Endodermal cell (in vitro differentiated cells): ENCODE results near the gene NUDCD2. TPM values are rescaled to one million over a fixed set of nuclear protein-coding genes. Genes with fewer than 3 reads are reported as not detected.

ENCODE experiments used
- DNase-seq: peaks from one replicate; pipeline ENCODE4 v3.0.0-alpha.2; 2017
- H3K27ac ChIP-seq: 2 replicates; pipeline ENCODE4 v1.5.1; 2013; ENCODE audit warnings: mild to moderate bottlenecking, low read depth, low read length, moderate library complexity
- H3K27me3 ChIP-seq: 2 replicates; pipeline ENCODE4 v1.6.1; 2013; ENCODE audit warnings: mild to moderate bottlenecking, low read length, moderate library complexity; ENCODE audit not compliant: insufficient read depth, control insufficient read depth, poor library complexity, severe bottlenecking
- H3K36me3 ChIP-seq: 2 replicates; pipeline ENCODE4 v1.7.0; 2013; ENCODE audit warnings: mild to moderate bottlenecking, low read length, moderate library complexity; ENCODE audit not compliant: control insufficient read depth, insufficient read depth
- H3K4me1 ChIP-seq: one replicate; pipeline ENCODE4 v1.7.0; 2013; ENCODE audit warnings: low read length; ENCODE audit not compliant: control insufficient read depth, insufficient read depth
- H3K4me3 ChIP-seq: 2 replicates; pipeline ENCODE4 v1.5.1; 2013; ENCODE audit warnings: mild to moderate bottlenecking, low read length, moderate library complexity
- H3K9ac ChIP-seq: 2 replicates; pipeline ENCODE4 v1.6.1; 2013; ENCODE audit warnings: mild to moderate bottlenecking, low read length, moderate library complexity; ENCODE audit not compliant: poor library complexity, severe bottlenecking; ENCODE audit errors: extremely low read depth
- H3K9me3 ChIP-seq: 2 replicates; pipeline ENCODE4 v1.6.1; 2013; ENCODE audit warnings: mild to moderate bottlenecking, low read length, moderate library complexity; ENCODE audit not compliant: control insufficient read depth
- H3K27ac Mint-ChIP-seq: 2 replicates; pipeline ENCODE4 v1.8.0; 2020; ENCODE audit warnings: mixed read lengths
- H3K27me3 Mint-ChIP-seq: 2 replicates; pipeline ENCODE4 v1.8.0; 2021; ENCODE audit warnings: mild to moderate bottlenecking, mixed read lengths; ENCODE audit not compliant: insufficient read depth
- H3K36me3 Mint-ChIP-seq: 2 replicates; pipeline ENCODE4 v1.8.0; 2020; ENCODE audit warnings: low read depth, mixed read lengths
- H3K4me1 Mint-ChIP-seq: 2 replicates; pipeline ENCODE4 v1.8.0; 2020; ENCODE audit warnings: mixed read lengths
- H3K4me3 Mint-ChIP-seq: 2 replicates; pipeline ENCODE4 v1.8.0; 2020; ENCODE audit warnings: mild to moderate bottlenecking, moderate library complexity, mixed read lengths
- H3K9me3 Mint-ChIP-seq: 2 replicates; pipeline ENCODE4 v1.8.0; 2020; ENCODE audit warnings: mild to moderate bottlenecking, mixed read lengths
- WGBS, 2 experiments: methylation state at CpG; one replicate each; pipeline versions ENCODE4 v1.1.5 to v1.1.7; 2013; ENCODE audit warnings: missing lambda C conversion rate in 2 of 2, mixed read lengths in 1 of 2; ENCODE audit not compliant: insufficient coverage in 1 of 2, insufficient read length in 1 of 2; 5-methylcytosine and 5-hydroxymethylcytosine counted together
- total RNA-seq, 2 donors: library from RNA; stranded (reverse); fragmentation: NEBNext Ultra II Directional in 1 of 2; extraction: Animal tissue kit (Norgen Biotek cat#: 25700) in 1 of 2; gene quantifications; 2 replicates in 1 of 2; 3 replicates in 1 of 2; pipeline ENCODE4 v1.2.1, GENCODE V29; 2021
- TF ChIP-seq, protein P1 (sequence below): fragments of 200-600 bp; sonication (generic); conservative IDR thresholded peaks from 2 replicates; pipeline ENCODE4 v1.5.0; 2021; ENCODE audit warnings: antibody characterized with exemption, mild to moderate bottlenecking

The NUDCD2 gene
- total RNA-seq, 2 donors from 2014 or later: 36.0 to 73.0 TPM

GRCh38 chr5:163502521-163502920, 42.6 kb upstream of the NUDCD2 start:
- H3K36me3 Mint-ChIP-seq: no peaks in the 10 kb centered on the region
- Histone ChIP-seq H3K27ac (peak overlapping the region; percentile 7), H3K4me3 (peak overlapping the region; percentile 98), H3K36me3 (no peaks in the 10 kb centered on the region), H3K9me3 (no peaks in the 10 kb centered on the region), H3K27me3 (no peaks in the 10 kb centered on the region), H3K9ac (peak overlapping the region; percentile 95), H3K4me1 (peaks cover 4% of the 10 kb centered on the region)
- H3K27ac Mint-ChIP-seq: peak overlapping the region; percentile 98
- no peaks in the 10 kb centered on the region for H3K27me3 Mint-ChIP-seq
- peak overlapping the region; percentile 84 for H3K4me3 Mint-ChIP-seq
- no peak for DNase-seq
- H3K4me1 Mint-ChIP-seq: peaks cover 16% of the 10 kb centered on the region
- TF ChIP-seq, protein P1, sequence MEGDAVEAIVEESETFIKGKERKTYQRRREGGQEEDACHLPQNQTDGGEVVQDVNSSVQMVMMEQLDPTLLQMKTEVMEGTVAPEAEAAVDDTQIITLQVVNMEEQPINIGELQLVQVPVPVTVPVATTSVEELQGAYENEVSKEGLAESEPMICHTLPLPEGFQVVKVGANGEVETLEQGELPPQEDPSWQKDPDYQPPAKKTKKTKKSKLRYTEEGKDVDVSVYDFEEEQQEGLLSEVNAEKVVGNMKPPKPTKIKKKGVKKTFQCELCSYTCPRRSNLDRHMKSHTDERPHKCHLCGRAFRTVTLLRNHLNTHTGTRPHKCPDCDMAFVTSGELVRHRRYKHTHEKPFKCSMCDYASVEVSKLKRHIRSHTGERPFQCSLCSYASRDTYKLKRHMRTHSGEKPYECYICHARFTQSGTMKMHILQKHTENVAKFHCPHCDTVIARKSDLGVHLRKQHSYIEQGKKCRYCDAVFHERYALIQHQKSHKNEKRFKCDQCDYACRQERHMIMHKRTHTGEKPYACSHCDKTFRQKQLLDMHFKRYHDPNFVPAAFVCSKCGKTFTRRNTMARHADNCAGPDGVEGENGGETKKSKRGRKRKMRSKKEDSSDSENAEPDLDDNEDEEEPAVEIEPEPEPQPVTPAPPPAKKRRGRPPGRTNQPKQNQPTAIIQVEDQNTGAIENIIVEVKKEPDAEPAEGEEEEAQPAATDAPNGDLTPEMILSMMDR: no peak
- H3K9me3 Mint-ChIP-seq: no peaks in the 10 kb centered on the region
- 82 to 98% methylated on average over 5 to 8 of the region's 8 CpGs for WGBS, 2 experiments

- DNase-seq: no peak
- Histone ChIP-seq H3K9me3 (no peaks in the 10 kb centered on the region), H3K27ac (no peak overlapping the region), H3K9ac (no peak overlapping the region), H3K27me3 (no peaks in the 10 kb centered on the region), H3K36me3 (no peaks in the 10 kb centered on the region), H3K4me1 (peaks cover 4% of the 10 kb centered on the region), H3K4me3 (no peak overlapping the region)
- H3K4me3 Mint-ChIP-seq: no peak overlapping the region
- H3K27me3 Mint-ChIP-seq: no peaks in the 10 kb centered on the region
- H3K36me3 Mint-ChIP-seq: no peaks in the 10 kb centered on the region
- H3K9me3 Mint-ChIP-seq: no peaks in the 10 kb centered on the region
- 100% methylated on average over 1 of the region's 1 CpG; no CpG with 5 or more reads in 1 of the 2 experiments for WGBS, 2 experiments
- TF ChIP-seq, protein P1: no peak
- H3K27ac Mint-ChIP-seq: no peak overlapping the region
- peaks cover 11% of the 10 kb centered on the region for H3K4me1 Mint-ChIP-seq
Observed at GRCh38 chr5:163498886-163499285, 39.0 kb upstream of the NUDCD2 start.

DNA sequence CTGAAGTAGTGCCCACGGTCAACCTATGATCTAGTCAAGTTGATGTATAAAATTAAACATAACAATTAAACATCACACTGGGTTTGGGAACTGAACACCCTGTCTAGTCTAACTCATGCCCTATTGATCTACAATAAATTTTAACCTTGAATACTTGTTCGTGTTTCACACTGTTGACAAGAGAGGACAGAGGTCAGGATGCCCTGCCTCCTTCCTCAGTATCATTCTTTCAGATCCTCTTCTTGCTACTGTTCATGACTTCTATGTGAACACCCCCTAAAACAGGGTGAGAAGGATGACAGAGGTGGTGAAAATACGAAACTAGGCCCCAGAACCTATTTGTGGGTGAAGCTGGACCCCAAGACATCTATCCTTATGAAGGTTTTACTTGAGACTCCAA, 37.4 kb upstream of the NUDCD2 start:
- Histone ChIP-seq H3K4me1 (no peaks in the 10 kb centered on the region), H3K9me3 (no peaks in the 10 kb centered on the region), H3K9ac (no peak overlapping the region), H3K36me3 (no peaks in the 10 kb centered on the region), H3K27ac (no peak overlapping the region), H3K27me3 (no peaks in the 10 kb centered on the region), H3K4me3 (no peak overlapping the region)
- H3K36me3 Mint-ChIP-seq: peaks cover 10% of the 10 kb centered on the region
- H3K27me3 Mint-ChIP-seq: no peaks in the 10 kb centered on the region
- DNase-seq: no peak
- no peak overlapping the region for H3K27ac Mint-ChIP-seq
- H3K4me3 Mint-ChIP-seq: no peak overlapping the region
- no peaks in the 10 kb centered on the region for H3K9me3 Mint-ChIP-seq
- TF ChIP-seq, protein P1: no peak
- H3K4me1 Mint-ChIP-seq: peaks cover under 1% of the 10 kb centered on the region
- WGBS, 2 experiments: 74 to 91% methylated on average over 3 of the region's 3 CpGs
